H9 (cell line): ENCODE data around the gene DARS1. TPM values are rescaled to one million over a fixed set of nuclear protein-coding genes. Genes with fewer than 3 reads are reported as not detected.

Experiments
- DNase-seq: peaks from one replicate; pipeline ENCODE4 v3.0.0-alpha.2; 2017
- H2AFZ ChIP-seq: one replicate; pipeline ENCODE4 v1.6.1; 2013; ENCODE audit warnings: mild to moderate bottlenecking, low read length, control low read depth, moderate library complexity
- H2AK5ac ChIP-seq: 2 replicates; pipeline ENCODE4 v1.6.1; 2013; ENCODE audit warnings: low read length, control low read depth, mixed read lengths; ENCODE audit not compliant: insufficient read length
- H2BK120ac ChIP-seq: one replicate; pipeline ENCODE4 v1.6.1; 2013; ENCODE audit warnings: low read depth, mild to moderate bottlenecking, low read length, control low read depth, inconsistent platforms; ENCODE audit not compliant: poor library complexity, severe bottlenecking
- H2BK12ac ChIP-seq: 2 replicates; pipeline ENCODE4 v1.6.1; 2013; ENCODE audit warnings: low read length, control low read depth, mixed read lengths, low read depth; ENCODE audit not compliant: insufficient read length
- H2BK15ac ChIP-seq: 2 replicates; pipeline ENCODE4 v1.6.1; 2013; ENCODE audit warnings: low read depth, low read length, control low read depth
- H2BK20ac ChIP-seq: one replicate; pipeline ENCODE4 v1.6.1; 2013; ENCODE audit warnings: low read depth, mild to moderate bottlenecking, low read length, control low read depth, inconsistent platforms; ENCODE audit not compliant: poor library complexity, severe bottlenecking
- H2BK5ac ChIP-seq: 2 replicates; pipeline ENCODE4 v1.6.1; 2013; ENCODE audit warnings: low read length, control low read depth, mixed read lengths; ENCODE audit not compliant: insufficient read length
- H3K14ac ChIP-seq: 2 replicates; pipeline ENCODE4 v1.6.1; 2013; ENCODE audit warnings: low read length, control low read depth; ENCODE audit not compliant: insufficient read depth
- H3K18ac ChIP-seq: 2 replicates; pipeline ENCODE4 v1.6.1; 2013; ENCODE audit warnings: low read depth, mild to moderate bottlenecking, mixed read lengths, low read length, control low read depth; ENCODE audit not compliant: insufficient read length
- H3K23ac ChIP-seq: 2 replicates; pipeline ENCODE4 v1.6.1; 2013; ENCODE audit warnings: low read length, control low read depth, mixed read lengths, low read depth; ENCODE audit not compliant: insufficient read length
- H3K23me2 ChIP-seq: 2 replicates; pipeline ENCODE4 v1.6.1; 2013; ENCODE audit warnings: low read depth, mild to moderate bottlenecking, mixed read lengths, low read length, control low read depth; ENCODE audit not compliant: insufficient read length, poor library complexity, severe bottlenecking
- H3K27ac ChIP-seq: 2 replicates; pipeline ENCODE4 v1.5.1; 2013; ENCODE audit warnings: low read length, control low read depth, mixed read lengths, low read depth; ENCODE audit not compliant: insufficient read length
- H3K27me3 ChIP-seq: 2 replicates; pipeline ENCODE4 v1.6.1; 2013; ENCODE audit warnings: low read length, control low read depth, inconsistent platforms; ENCODE audit not compliant: insufficient read depth
- H3K4ac ChIP-seq: 2 replicates; pipeline ENCODE4 v1.6.1; 2013; ENCODE audit warnings: low read depth, mild to moderate bottlenecking, control low read depth, inconsistent platforms, low read length, moderate library complexity
- H3K4me1 ChIP-seq: 2 replicates; pipeline ENCODE4 v1.6.1; 2013; ENCODE audit warnings: low read length, control low read depth, inconsistent platforms; ENCODE audit not compliant: insufficient read depth
- H3K4me2 ChIP-seq: 2 replicates; pipeline ENCODE4 v1.6.1; 2013; ENCODE audit warnings: low read length, control low read depth, mixed read lengths; ENCODE audit not compliant: insufficient read length, insufficient read depth
- H3K56ac ChIP-seq: 2 replicates; pipeline ENCODE4 v1.6.1; 2013; ENCODE audit warnings: low read depth, mild to moderate bottlenecking, mixed read lengths, low read length, control low read depth; ENCODE audit not compliant: insufficient read length
- H3K79me1 ChIP-seq: 2 replicates; pipeline ENCODE4 v1.6.1; 2013; ENCODE audit warnings: low read depth, mild to moderate bottlenecking, moderate library complexity, low read length, control low read depth, inconsistent platforms; ENCODE audit not compliant: insufficient read depth, poor library complexity, severe bottlenecking
- H3K79me2 ChIP-seq: 2 replicates; pipeline ENCODE4 v1.6.1; 2013; ENCODE audit warnings: low read length, control low read depth, inconsistent platforms; ENCODE audit not compliant: insufficient read depth
- H3K9ac ChIP-seq: 2 replicates; pipeline ENCODE4 v1.6.1; 2013; ENCODE audit warnings: low read length, control low read depth, mixed read lengths; ENCODE audit not compliant: insufficient read length; ENCODE audit errors: extremely low read depth
- H3K9me3 ChIP-seq: one replicate; pipeline ENCODE4 v1.6.1; 2013; ENCODE audit warnings: low read depth, low read length, inconsistent platforms; ENCODE audit not compliant: control insufficient read depth
- H3T11ph ChIP-seq: one replicate; pipeline ENCODE4 v1.6.1; 2013; ENCODE audit warnings: mild to moderate bottlenecking, low read length, control low read depth, inconsistent platforms
- H4K20me1 ChIP-seq: one replicate; pipeline ENCODE4 v1.6.1; 2013; ENCODE audit not compliant: control insufficient read depth, insufficient read length, insufficient read depth
- H4K5ac ChIP-seq: 2 replicates; pipeline ENCODE4 v1.6.1; 2013; ENCODE audit warnings: low read depth, mild to moderate bottlenecking, mixed read lengths, low read length, control low read depth; ENCODE audit not compliant: insufficient read length
- H4K8ac ChIP-seq: replicated peaks from 2 replicates; pipeline ENCODE4 v1.6.1; 2013; ENCODE audit warnings: low read length, control low read depth, mixed read lengths, low read depth; ENCODE audit not compliant: insufficient read length
- H4K91ac ChIP-seq: 2 replicates; pipeline ENCODE4 v1.6.1; 2013; ENCODE audit warnings: low read depth, mild to moderate bottlenecking, moderate library complexity, mixed read lengths, low read length, control low read depth; ENCODE audit not compliant: insufficient read length
- H3K27ac Mint-ChIP-seq, 3 experiments: 2 replicates in 2 of 3; 3 replicates in 1 of 3; pipeline ENCODE4 v1.8.0; 2020 to 2021; ENCODE audit warnings: mixed read lengths in 3 of 3, mild to moderate bottlenecking in 1 of 3, moderate library complexity in 1 of 3
- H3K27me3 Mint-ChIP-seq: 2 replicates; pipeline ENCODE4 v1.8.0; 2021; ENCODE audit warnings: low read depth, mild to moderate bottlenecking, moderate library complexity, mixed read lengths
- H3K36me3 Mint-ChIP-seq, 3 experiments: 2 replicates in 2 of 3; 3 replicates in 1 of 3; pipeline ENCODE4 v1.8.0; 2020 to 2021; ENCODE audit warnings: low read depth in 3 of 3, mixed read lengths in 3 of 3; ENCODE audit not compliant: insufficient read depth in 1 of 3
- H3K4me1 Mint-ChIP-seq, 2 experiments: 2 replicates each; pipeline ENCODE4 v1.8.0; 2020; ENCODE audit warnings: mixed read lengths in 2 of 2
- H3K4me3 Mint-ChIP-seq, 2 experiments: 2 replicates in 1 of 2; 3 replicates in 1 of 2; pipeline ENCODE4 v1.8.0; 2020 to 2021; ENCODE audit warnings: mild to moderate bottlenecking in 2 of 2, mixed read lengths in 2 of 2, moderate library complexity in 1 of 2
- H3K9me3 Mint-ChIP-seq, 2 experiments: 2 replicates in 1 of 2; 3 replicates in 1 of 2; pipeline ENCODE4 v1.8.0; 2020; ENCODE audit warnings: mild to moderate bottlenecking in 2 of 2, mixed read lengths in 2 of 2, moderate library complexity in 1 of 2
- WGBS: extraction: QIAGEN DNeasy Blood & Tissue Kit; methylation state at CpG from one replicate; pipeline ENCODE4 v1.1.7; 2013; ENCODE audit warnings: missing lambda C conversion rate, low lambda C conversion rate, mixed read lengths; ENCODE audit not compliant: insufficient read length; ENCODE audit errors: extremely low coverage; 5-methylcytosine and 5-hydroxymethylcytosine counted together
- total RNA-seq: library from RNA; stranded (reverse); gene quantifications from 2 replicates; pipeline ENCODE4 v1.2.1, GENCODE V29; 2021
- TF ChIP-seq, protein P1 (sequence below): fragments of 200-600 bp; sonication (generic); conservative IDR thresholded peaks from 3 replicates; pipeline ENCODE4 v1.8.0; 2021; ENCODE audit warnings: antibody characterized with exemption, mild to moderate bottlenecking

The DARS1 gene
- total RNA-seq, 1 experiment from 2014 or later = 117 TPM

DNA sequence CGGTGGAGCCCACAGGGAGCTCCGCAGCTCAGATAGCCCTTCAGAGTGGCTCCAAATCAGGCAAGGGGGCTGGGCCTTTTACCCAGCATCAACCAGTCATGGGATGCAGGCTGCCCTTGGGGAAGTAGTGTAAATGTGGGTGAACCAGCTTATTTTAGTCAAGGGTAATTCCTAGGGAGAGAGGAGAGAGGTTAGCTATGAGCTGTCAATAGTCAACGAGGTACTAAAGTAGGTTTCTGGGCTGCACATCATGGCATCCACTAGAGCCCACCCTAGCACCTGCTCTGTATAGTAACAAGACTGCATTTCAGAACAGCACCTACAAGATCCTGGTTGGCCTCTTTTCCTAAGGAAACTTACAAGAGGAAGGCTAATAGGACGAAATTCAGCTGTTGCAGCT is 99.7 kb downstream of the DARS1 start:
- no peak overlapping the region for H3K4ac ChIP-seq
- no peak overlapping the region for H2BK20ac ChIP-seq
- H3K4me2 ChIP-seq = no peak overlapping the region
- H2BK120ac ChIP-seq = no peak overlapping the region
- no peak overlapping the region for H2BK5ac ChIP-seq
- TF ChIP-seq, protein P1, sequence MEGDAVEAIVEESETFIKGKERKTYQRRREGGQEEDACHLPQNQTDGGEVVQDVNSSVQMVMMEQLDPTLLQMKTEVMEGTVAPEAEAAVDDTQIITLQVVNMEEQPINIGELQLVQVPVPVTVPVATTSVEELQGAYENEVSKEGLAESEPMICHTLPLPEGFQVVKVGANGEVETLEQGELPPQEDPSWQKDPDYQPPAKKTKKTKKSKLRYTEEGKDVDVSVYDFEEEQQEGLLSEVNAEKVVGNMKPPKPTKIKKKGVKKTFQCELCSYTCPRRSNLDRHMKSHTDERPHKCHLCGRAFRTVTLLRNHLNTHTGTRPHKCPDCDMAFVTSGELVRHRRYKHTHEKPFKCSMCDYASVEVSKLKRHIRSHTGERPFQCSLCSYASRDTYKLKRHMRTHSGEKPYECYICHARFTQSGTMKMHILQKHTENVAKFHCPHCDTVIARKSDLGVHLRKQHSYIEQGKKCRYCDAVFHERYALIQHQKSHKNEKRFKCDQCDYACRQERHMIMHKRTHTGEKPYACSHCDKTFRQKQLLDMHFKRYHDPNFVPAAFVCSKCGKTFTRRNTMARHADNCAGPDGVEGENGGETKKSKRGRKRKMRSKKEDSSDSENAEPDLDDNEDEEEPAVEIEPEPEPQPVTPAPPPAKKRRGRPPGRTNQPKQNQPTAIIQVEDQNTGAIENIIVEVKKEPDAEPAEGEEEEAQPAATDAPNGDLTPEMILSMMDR = no peak
- no peak overlapping the region for H3T11ph ChIP-seq
- H3K56ac ChIP-seq = no peak overlapping the region
- no peaks in the 10 kb centered on the region for H3K79me1 ChIP-seq
- Mint-ChIP-seq H3K4me3 (no peak overlapping the region), H3K36me3 (peaks cover 11 to 21% (median 16%) of the 10 kb centered on the region in 3 experiments), H3K27me3 (no peaks in the 10 kb centered on the region; the same call in 1 of the 2 replicates), H3K4me1 (peaks cover 23 to 28% of the 10 kb centered on the region in 2 experiments), H3K27ac (no peak overlapping the region), H3K9me3 (peaks cover 12 to 19% of the 10 kb centered on the region in 2 experiments; a peak in 4 of 5 replicates)
- no peak overlapping the region for H2BK15ac ChIP-seq
- H3K23ac ChIP-seq = no peak overlapping the region
- no peak overlapping the region for H3K18ac ChIP-seq
- no peak overlapping the region for H3K14ac ChIP-seq
- no peaks in the 10 kb centered on the region for H3K27me3 ChIP-seq
- no peak overlapping the region for H4K91ac ChIP-seq
- no peak overlapping the region for H4K8ac ChIP-seq
- H2AK5ac ChIP-seq = no peak overlapping the region
- H3K23me2 ChIP-seq = no peaks in the 10 kb centered on the region
- peaks cover under 1% of the 10 kb centered on the region; the same call in 1 of the 2 replicates for H3K4me1 ChIP-seq
- WGBS = no CpG with 5 or more reads among the region's 4 CpGs
- H3K79me2 ChIP-seq = no peaks in the 10 kb centered on the region
- no peak for DNase-seq
- no peaks in the 10 kb centered on the region for H3K9me3 ChIP-seq
- no peak overlapping the region for H4K5ac ChIP-seq
- no peak overlapping the region for H3K9ac ChIP-seq
- H2AFZ ChIP-seq = no peak overlapping the region
- no peak overlapping the region for H2BK12ac ChIP-seq
- H4K20me1 ChIP-seq = no peaks in the 10 kb centered on the region
- H3K27ac ChIP-seq = no peak overlapping the region
